Lower leg skin (tissue), 3 donors: ENCODE data around the gene FAM72D.
"Not testable (repeated sequence)": the region's sequence is repeated elsewhere in the genome, so short reads cannot be mapped to it uniquely, and the experiment has no call there.

ENCODE experiments used
- CTCF ChIP-seq, 3 donors: fragments of 450-650 bp; IDR thresholded peaks; one replicate each; pipeline ENCODE4 v1.5.1; 2016; ENCODE audit warnings: antibody characterized with exemption in 3 of 3, mild to moderate bottlenecking in 3 of 3, moderate library complexity in 2 of 3
- POLR2A ChIP-seq, 2 donors: fragments of 450-650 bp; IDR thresholded peaks; one replicate each; pipeline ENCODE4 v1.6.1; 2016 to 2017; ENCODE audit warnings: antibody characterized with exemption in 2 of 2, mild to moderate bottlenecking in 1 of 2, moderate library complexity in 1 of 2

GRCh38 chr1:145101725-145102124, 6.0 kb downstream of the FAM72D start:
- not testable (repeated sequence) for TF ChIP-seq POLR2A, CTCF (IDR thresholded peaks at IDR 0.05)
